ENCODE results near the gene MEGF8. TPM values are rescaled to one million over a fixed set of nuclear protein-coding genes. Genes with fewer than 3 reads are reported as not detected.
"Not testable (repeated sequence)": the region's sequence is repeated elsewhere in the genome, so short reads cannot be mapped to it uniquely, and the experiment has no call there.

The MEGF8 gene
- total and polyA plus RNA-seq, 8 donors, result 7.3 to 15.9 (median 9.0) TPM

- DNase-seq, result no peak
- H3K4me3 ChIP-seq, result no peak overlapping the region
- TF ChIP-seq CTCF (IDR thresholded peaks at IDR 0.05), result no peak
- H3K9me3 ChIP-seq, result no peaks in the 10 kb centered on the region
- H3K4me1 ChIP-seq, result peaks cover 0 to 3% (median 3%) of the 10 kb centered on the region in 3 donors
- H3K36me3 ChIP-seq, result no peaks in the 10 kb centered on the region
- no peak for ATAC-seq
- no peaks in the 10 kb centered on the region for H3K27me3 ChIP-seq
- no peak overlapping the region for H3K27ac ChIP-seq
- WGBS, 2 donors, result 56 to 65% methylated on average over 2 of the region's 2 CpGs
- FAIRE-seq, result no peak
- intact Hi-C loops (cut with DNase I), result no loop called here
Measured at GRCh38 chr19:42330241-42330711, 4.8 kb downstream of the MEGF8 start.

- H3K36me3 ChIP-seq; FAIRE-seq; H3K9me3 ChIP-seq; H3K27me3 ChIP-seq; H3K27ac ChIP-seq; H3K4me3 ChIP-seq; H3K4me1 ChIP-seq; ATAC-seq; DNase-seq; intact Hi-C loops (cut with DNase I): not testable (repeated sequence)
- 91 to 93% methylated on average over 3 of the region's 3 CpGs for WGBS, 2 donors
Measured at GRCh38 chr19:42331333-42331732, 5.9 kb downstream of the MEGF8 start.

DNA sequence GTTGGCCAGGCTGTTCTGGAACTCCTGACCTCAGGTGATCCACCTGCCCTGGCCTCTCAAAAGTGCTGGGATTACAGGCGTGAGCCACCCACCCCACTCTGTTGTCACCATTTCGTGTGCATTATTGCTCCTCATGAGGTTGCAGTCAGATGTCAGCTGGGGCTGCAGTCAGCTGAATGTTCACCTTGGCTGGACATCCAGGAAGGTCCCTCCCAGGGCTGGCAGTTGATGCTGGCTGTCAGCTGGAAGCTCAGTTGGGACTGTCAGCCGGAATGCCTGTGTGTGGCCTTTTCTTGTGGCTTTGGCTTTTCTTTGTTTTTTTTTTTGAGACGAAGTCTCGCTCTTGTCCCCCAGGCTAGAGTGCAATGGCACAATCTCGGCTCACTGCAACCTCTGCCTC, 6.6 kb downstream of the MEGF8 start:
- DNase-seq (no peak), ATAC-seq (no peak), FAIRE-seq (no peak)
- Histone ChIP-seq H3K27me3 (no peaks in the 10 kb centered on the region), H3K9me3 (no peaks in the 10 kb centered on the region), H3K4me1 (no peaks in the 10 kb centered on the region), H3K4me3 (no peak overlapping the region), H3K36me3 (no peaks in the 10 kb centered on the region), H3K27ac (no peak overlapping the region)
- intact Hi-C loops (cut with DNase I), result no loop called here
- no peak for TF ChIP-seq CTCF (IDR thresholded peaks at IDR 0.05)
- 91 to 95% methylated on average over 6 of the region's 6 CpGs for WGBS, 2 donors

DNA sequence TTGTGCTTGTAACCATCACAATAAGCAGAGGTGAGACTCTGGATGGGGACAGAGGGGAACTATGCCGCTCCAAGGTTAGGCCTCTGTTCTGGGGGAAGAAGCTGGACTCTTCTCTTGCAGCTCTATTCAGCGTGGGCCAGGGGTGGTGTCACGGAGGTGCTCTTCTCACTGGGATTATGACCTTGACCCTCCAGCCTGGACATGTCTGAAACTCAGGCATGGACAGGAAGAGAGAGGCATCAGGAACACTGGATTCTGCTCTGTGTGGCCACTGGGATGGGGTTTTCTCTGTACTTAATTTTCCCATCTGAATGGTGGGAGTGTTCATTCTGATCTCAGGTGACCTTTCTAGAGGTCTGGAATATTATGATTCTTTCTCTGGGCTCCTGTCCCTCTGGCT, 7.6 kb downstream of the MEGF8 start:
- ATAC-seq (no peak), DNase-seq (no peak), FAIRE-seq (no peak)
- H3K4me3 ChIP-seq, result no peak overlapping the region
- H3K9me3 ChIP-seq, result no peaks in the 10 kb centered on the region
- H3K27me3 ChIP-seq, result no peaks in the 10 kb centered on the region
- H3K36me3 ChIP-seq, result no peaks in the 10 kb centered on the region
- WGBS, 2 donors, result 85 to 86% methylated on average over 3 of the region's 3 CpGs
- no peak overlapping the region for H3K27ac ChIP-seq
- TF ChIP-seq CTCF (IDR thresholded peaks at IDR 0.05), result no peak
- no peaks in the 10 kb centered on the region for H3K4me1 ChIP-seq
- intact Hi-C loops (cut with DNase I), result no loop called here

DNA sequence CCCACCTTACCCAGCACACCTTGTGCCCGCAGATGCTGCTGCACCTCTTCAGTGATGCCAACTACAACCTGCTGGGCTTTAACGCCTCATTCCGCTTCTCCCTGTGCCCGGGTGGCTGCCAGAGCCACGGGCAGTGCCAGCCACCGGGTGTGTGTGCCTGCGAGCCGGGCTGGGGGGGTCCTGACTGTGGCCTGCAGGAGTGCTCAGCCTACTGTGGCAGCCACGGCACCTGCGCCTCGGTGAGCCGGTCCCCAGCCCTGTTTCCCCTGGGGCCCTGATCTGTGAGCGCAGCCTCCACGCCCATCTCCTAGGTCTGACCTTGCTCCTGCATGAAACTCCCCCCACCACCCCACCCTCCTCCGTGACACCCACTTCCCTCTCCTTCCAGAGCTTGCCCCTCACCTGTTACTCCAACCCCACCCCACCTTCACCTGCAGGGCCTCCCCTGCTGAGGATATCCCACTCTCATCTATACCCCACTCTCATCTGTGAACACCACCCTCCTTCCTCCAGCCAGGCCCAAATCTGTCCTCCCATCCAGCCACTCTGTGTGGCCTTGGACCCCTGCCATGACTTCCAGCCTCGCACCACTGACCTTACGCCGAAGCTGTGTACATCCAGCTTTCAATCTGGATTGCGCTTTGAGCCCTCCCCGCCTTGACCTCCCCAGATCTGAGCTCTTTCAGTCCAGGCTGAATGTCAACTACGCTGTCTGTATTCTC, 8.7 kb downstream of the MEGF8 start:
- no peaks in the 10 kb centered on the region for H3K9me3 ChIP-seq
- WGBS, 2 donors, result 86 to 91% methylated on average over 20 to 21 of the region's 21 CpGs
- no peak for ATAC-seq

More for the DNA sequence above, 8.7 kb downstream of the MEGF8 start:
- no peak for TF ChIP-seq CTCF (IDR thresholded peaks at IDR 0.05)
- Histone ChIP-seq H3K4me3 (no peak overlapping the region), H3K4me1 (no peaks in the 10 kb centered on the region), H3K27me3 (no peaks in the 10 kb centered on the region), H3K27ac (no peak overlapping the region), H3K36me3 (no peaks in the 10 kb centered on the region)
- DNase-seq (no peak), FAIRE-seq (no peak)
- intact Hi-C loops (cut with DNase I), result no loop called here
